Nephron (organoid): ENCODE measurements around the gene CSF3.
A peak's percentile ranks its signal among the peaks of the same experiment; 100 is the strongest.

Experiments used
- H3K27ac Mint-ChIP-seq, 3 experiments: 2 replicates each; pipeline ENCODE4 v1.8.0; 2020; ENCODE audit warnings: mixed read lengths in 3 of 3, mild to moderate bottlenecking in 2 of 3, moderate library complexity in 1 of 3
- H3K27me3 Mint-ChIP-seq: 2 replicates; pipeline ENCODE4 v1.8.0; 2021; ENCODE audit warnings: low read depth, mild to moderate bottlenecking, moderate library complexity, mixed read lengths
- H3K36me3 Mint-ChIP-seq: 2 replicates; pipeline ENCODE4 v1.8.0; 2020; ENCODE audit warnings: low read depth, mixed read lengths
- H3K4me1 Mint-ChIP-seq: 2 replicates; pipeline ENCODE4 v1.8.0; 2020; ENCODE audit warnings: mixed read lengths
- H3K4me3 Mint-ChIP-seq, 3 experiments: 2 replicates each; pipeline ENCODE4 v1.8.0; 2020; ENCODE audit warnings: mild to moderate bottlenecking in 3 of 3, mixed read lengths in 3 of 3, moderate library complexity in 2 of 3
- H3K9me3 Mint-ChIP-seq: 2 replicates; pipeline ENCODE4 v1.8.0; 2020; ENCODE audit warnings: mixed read lengths
- TF ChIP-seq, protein P1 (sequence below), 3 experiments: fragments of 200-600 bp; sonication (generic); IDR thresholded peaks; one replicate each; pipeline ENCODE4 v1.5.0; 2021; ENCODE audit warnings: antibody characterized with exemption in 3 of 3; ENCODE audit not compliant: unreplicated experiment in 3 of 3

The CSF3 gene

DNA sequence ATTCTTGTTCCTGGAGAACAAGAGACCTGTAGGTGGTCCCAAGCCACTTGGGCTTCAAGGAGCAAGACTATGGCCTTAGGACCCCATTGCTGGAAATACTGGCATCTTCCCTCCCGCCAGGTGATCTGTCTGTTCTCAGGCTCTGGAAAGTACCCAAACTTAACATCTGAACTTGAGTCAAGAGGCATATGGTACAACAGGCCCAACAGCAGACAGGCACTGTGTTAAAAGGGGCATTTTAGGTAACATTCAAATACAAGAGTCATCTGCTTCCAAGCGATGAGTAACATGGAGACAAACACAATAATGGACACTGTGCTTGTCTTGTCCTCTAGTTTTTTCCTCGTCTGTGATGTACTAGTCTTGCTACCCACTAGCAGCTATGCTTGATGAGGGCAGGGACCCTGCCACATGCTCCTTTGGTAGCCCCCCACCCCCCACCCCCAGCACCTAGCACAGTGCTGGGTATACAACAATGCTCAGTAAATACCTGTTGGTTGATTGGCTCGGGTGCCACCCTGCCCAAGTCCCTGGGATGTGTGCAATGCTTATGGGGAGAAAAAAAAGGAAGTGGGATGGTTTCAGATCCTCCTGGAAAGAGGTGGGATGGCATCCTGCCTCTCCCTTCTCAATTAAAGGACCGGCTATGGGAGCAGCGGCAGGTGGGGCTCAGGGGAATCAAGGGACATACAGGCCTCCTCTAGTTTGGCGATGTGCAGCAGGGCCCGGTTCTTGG is 19.4 kb downstream of the CSF3 start:
- TF ChIP-seq, protein P1, sequence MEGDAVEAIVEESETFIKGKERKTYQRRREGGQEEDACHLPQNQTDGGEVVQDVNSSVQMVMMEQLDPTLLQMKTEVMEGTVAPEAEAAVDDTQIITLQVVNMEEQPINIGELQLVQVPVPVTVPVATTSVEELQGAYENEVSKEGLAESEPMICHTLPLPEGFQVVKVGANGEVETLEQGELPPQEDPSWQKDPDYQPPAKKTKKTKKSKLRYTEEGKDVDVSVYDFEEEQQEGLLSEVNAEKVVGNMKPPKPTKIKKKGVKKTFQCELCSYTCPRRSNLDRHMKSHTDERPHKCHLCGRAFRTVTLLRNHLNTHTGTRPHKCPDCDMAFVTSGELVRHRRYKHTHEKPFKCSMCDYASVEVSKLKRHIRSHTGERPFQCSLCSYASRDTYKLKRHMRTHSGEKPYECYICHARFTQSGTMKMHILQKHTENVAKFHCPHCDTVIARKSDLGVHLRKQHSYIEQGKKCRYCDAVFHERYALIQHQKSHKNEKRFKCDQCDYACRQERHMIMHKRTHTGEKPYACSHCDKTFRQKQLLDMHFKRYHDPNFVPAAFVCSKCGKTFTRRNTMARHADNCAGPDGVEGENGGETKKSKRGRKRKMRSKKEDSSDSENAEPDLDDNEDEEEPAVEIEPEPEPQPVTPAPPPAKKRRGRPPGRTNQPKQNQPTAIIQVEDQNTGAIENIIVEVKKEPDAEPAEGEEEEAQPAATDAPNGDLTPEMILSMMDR (IDR thresholded peaks at IDR 0.05; ENCODE audit: unreplicated experiment in 3 of 3) = no peak
- Mint-ChIP-seq H3K4me3 (no peak overlapping the region), H3K27ac (no peak overlapping the region), H3K27me3 (no peaks in the 10 kb centered on the region), H3K9me3 (no peaks in the 10 kb centered on the region), H3K4me1 (peaks cover 11% of the 10 kb centered on the region), H3K36me3 (peaks cover 50% of the 10 kb centered on the region)

DNA sequence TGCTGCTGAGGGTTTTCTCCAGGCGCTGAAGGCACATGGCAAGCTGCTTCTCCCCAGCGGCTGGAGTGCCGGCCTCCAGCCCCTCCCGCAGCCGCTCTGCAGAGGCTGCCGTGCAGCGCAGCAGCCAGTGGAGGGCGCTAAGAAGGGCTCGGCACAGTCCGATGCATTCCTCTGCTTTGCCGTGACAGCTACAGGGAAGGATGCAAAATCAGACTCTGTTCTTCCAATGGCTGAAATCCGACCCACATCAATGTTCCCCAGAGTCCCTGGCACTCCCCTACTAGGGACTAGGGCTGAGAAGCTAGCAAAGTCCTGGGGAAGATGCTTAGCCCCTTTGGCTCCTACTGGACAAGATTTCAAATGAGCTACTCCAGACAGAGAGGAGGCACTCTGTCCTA is 19.9 kb downstream of the CSF3 start:
- Mint-ChIP-seq H3K27ac (no peak overlapping the region), H3K36me3 (peaks cover 46% of the 10 kb centered on the region), H3K4me1 (peaks cover 11% of the 10 kb centered on the region), H3K9me3 (no peaks in the 10 kb centered on the region), H3K27me3 (no peaks in the 10 kb centered on the region), H3K4me3 (no peak overlapping the region)
- TF ChIP-seq, protein P1 (IDR thresholded peaks at IDR 0.05; ENCODE audit: unreplicated experiment in 3 of 3) = peak; percentile 38 to 68 (median 51)

DNA sequence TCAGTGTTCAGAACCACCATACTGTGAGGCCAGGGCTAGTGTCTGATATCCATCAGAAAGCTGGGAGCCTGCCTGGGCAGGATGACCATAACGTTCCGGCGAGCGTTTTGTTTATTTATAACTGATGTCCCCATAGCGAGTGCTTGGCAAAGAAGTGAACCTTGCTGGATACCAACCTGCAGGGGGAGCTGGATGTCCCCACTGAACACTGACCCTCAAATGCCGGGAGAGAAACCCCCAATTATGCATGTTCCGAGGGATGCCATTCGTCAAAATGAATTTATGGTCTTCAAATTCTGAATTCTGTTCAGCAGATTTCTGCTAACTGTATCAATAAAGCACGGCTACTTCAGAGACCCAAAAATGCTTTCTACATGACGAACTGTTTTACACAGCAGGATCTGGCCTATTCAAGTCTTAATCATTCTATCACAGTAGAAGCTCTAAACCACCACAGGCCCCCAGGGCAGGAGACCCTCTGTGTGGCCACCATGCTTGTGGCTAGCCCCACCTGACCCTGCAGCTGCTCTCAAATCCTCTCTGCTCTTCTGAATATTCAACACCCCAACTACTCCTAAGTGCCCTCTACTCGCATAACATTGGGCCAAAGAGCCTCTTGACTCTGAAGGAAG is 23.8 kb downstream of the CSF3 start:
- H3K4me1 Mint-ChIP-seq = peaks cover 11% of the 10 kb centered on the region
- TF ChIP-seq, protein P1 (IDR thresholded peaks at IDR 0.05; ENCODE audit: unreplicated experiment in 3 of 3) = peak; percentile 41 to 51 (median 50)
- H3K27ac Mint-ChIP-seq = peak overlapping the region; percentile 22 to 53 (median 24)
- no peaks in the 10 kb centered on the region for H3K9me3 Mint-ChIP-seq
- H3K36me3 Mint-ChIP-seq = peaks cover 31% of the 10 kb centered on the region
- no peak overlapping the region for H3K4me3 Mint-ChIP-seq
- H3K27me3 Mint-ChIP-seq = no peaks in the 10 kb centered on the region

DNA sequence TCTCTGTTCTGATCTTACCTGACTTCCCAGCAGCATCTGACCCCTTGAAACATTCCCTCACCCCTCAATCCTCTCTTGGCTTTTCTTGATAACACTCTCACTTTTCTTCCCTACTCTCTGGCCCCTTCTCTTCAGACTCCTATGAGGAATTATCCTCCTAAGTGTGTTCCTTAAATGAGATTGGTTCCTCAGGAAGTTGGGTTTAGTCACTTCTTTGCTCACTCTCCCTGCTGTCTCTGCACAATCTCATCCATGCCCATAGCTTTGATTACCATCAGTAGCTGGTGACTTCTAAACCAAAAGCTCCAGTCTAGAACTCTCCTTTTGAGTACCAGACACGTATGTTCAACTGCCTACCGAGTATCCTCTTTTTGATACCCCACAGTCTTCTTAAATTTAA is 26.0 kb downstream of the CSF3 start:
- H3K27ac Mint-ChIP-seq = no peak overlapping the region
- H3K27me3 Mint-ChIP-seq = no peaks in the 10 kb centered on the region
- TF ChIP-seq, protein P1 (IDR thresholded peaks at IDR 0.05; ENCODE audit: unreplicated experiment in 3 of 3) = no peak
- H3K4me1 Mint-ChIP-seq = peaks cover 11% of the 10 kb centered on the region
- H3K36me3 Mint-ChIP-seq = peaks cover 29% of the 10 kb centered on the region
- no peak overlapping the region for H3K4me3 Mint-ChIP-seq
- no peaks in the 10 kb centered on the region for H3K9me3 Mint-ChIP-seq

DNA sequence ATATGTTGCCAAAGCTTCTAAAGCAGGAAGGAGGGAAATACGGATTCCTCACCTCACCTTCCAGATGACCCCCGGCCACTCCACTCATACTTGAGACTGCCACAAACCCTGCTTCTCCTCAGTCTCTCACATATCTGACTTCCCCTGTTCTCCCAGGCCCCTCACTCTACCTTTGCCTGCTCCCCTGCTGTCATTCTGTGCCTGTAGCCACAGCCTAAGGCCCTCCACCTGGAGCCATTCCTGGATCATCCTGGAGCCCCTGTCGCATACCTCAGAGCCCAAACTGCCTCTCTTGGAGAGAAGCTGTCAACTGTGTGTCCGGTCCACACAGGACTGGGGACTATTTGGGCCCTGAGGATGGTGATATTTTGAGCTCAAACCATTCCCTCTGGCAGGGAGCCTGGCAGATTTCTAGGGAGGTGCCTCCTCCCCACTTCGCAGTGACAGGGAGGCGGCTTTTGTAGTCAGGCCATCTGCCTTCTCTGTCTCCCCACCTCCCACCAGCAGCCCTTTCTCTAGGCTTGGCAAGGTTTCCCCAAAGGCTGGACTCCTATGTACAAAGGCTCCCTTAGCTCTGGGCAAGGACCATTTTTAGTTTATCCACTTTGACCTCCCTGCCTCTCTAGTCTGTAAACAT is 41.3 kb downstream of the CSF3 start:
- peaks cover 22% of the 10 kb centered on the region for H3K27me3 Mint-ChIP-seq
- TF ChIP-seq, protein P1 (IDR thresholded peaks at IDR 0.05; ENCODE audit: unreplicated experiment in 3 of 3) = no peak
- no peaks in the 10 kb centered on the region for H3K9me3 Mint-ChIP-seq
- peaks cover 10% of the 10 kb centered on the region for H3K36me3 Mint-ChIP-seq
- H3K27ac Mint-ChIP-seq = peak overlapping the region in 2 of 3 experiments; percentile 47 to 69
- H3K4me1 Mint-ChIP-seq = peaks cover 36% of the 10 kb centered on the region
- H3K4me3 Mint-ChIP-seq = peak overlapping the region; percentile 58 to 72 (median 68)
